Measurements from ENCODE around the gene HOXB2. TPM values are rescaled to one million over a fixed set of nuclear protein-coding genes. Genes with fewer than 3 reads are reported as not detected.
A peak's percentile ranks its signal among the peaks of the same experiment; 100 is the strongest.

Gene HOXB2
- total and polyA plus RNA-seq, 9 of the 15 experiments (the other 6 are each of a cell fraction or from before 2014, with no cell fraction given): 2.1 to 97.7 (median 21.2) TPM

GRCh38 chr17:48505788-48506187 is 39.1 kb downstream of the HOXB2 start (continued):
- TF ChIP-seq RFX1 (IDR thresholded peaks at IDR 0.05): peak; percentile 89
- peak; percentile 20; the same call in 1 of the 2 replicates for TF ChIP-seq L3MBTL2 (IDR thresholded peaks at IDR 0.05)
- no peak for TF ChIP-seq SREBF2 (CRISPR knock-in tag; IDR thresholded peaks at IDR 0.05)
- TF ChIP-seq TRIM25 (IDR thresholded peaks at IDR 0.05; ENCODE audit: borderline replicate concordance): no peak
- no peak for TF ChIP-seq SIX5 (IDR thresholded peaks at IDR 0.05; ENCODE audit: borderline replicate concordance in 1 of 2, insufficient read depth in 1 of 2, low read depth in 1 of 2, low read length in 2 of 2)

- BruUV-seq (replicated peaks): no TSS peak
- H3K27ac ChIP-seq (ENCODE audit: extremely low read depth, low read depth, low read length): no peak overlapping the region
Observed at GRCh38 chr17:48504953-48505352, 40.0 kb downstream of the HOXB2 start.

More at GRCh38 chr17:48504953-48505352, 40.0 kb downstream of the HOXB2 start:
- ChIA-PET CTCF (ENCODE audit: low intra/inter-chr PET ratio) (no interaction called here), POLR2A (interaction anchor here (0.7 to 1.4 kb wide), 2 partner anchors 44 to 312 kb away, joined by 3 read pairs; no protein-coding TSS in a partner anchor)
- H2AFZ ChIP-seq (ENCODE audit: low read depth, low read length): no peak overlapping the region
- WGBS (ENCODE audit: insufficient coverage, low coverage, missing lambda C conversion rate): 36% methylated on average over 1 of the region's 2 CpGs
- H3K36me3 ChIP-seq (ENCODE audit: control insufficient read depth, insufficient read depth, low read length): no peaks in the 10 kb centered on the region
- no peak overlapping the region for H3K4me3 ChIP-seq
- H3K9me1 ChIP-seq (ENCODE audit: control insufficient read depth, insufficient read depth, low read length): no peaks in the 10 kb centered on the region
- no peak overlapping the region for H3K9ac ChIP-seq (ENCODE audit: insufficient read depth in 1 of 2, low read depth in 2 of 2, low read length in 2 of 2)
- H4K20me1 ChIP-seq (replicated peaks; ENCODE audit: control insufficient read depth, insufficient read depth, low read length): no peaks in the 10 kb centered on the region
- H3K9me3 ChIP-seq (replicated peaks; ENCODE audit: control insufficient read depth, insufficient read depth, low read depth, low read length): no peaks in the 10 kb centered on the region
- in situ Hi-C loops (cut with MboI) (no loop called here), intact Hi-C loops (cut with micrococcal nuclease) (no loop called here)
- no peak overlapping the region for H3K4me2 ChIP-seq (ENCODE audit: insufficient read depth, low read length)
- no peak for ATAC-seq
- no peaks in the 10 kb centered on the region for H3K27me3 ChIP-seq (ENCODE audit: control insufficient read depth in 2 of 2, insufficient read depth in 2 of 2, low read length in 2 of 2)
- DNase-seq (ENCODE audit: extremely low read depth in 1 of 4, low spot score in 3 of 4): no peak
- no peak for FAIRE-seq
- H3K4me1 ChIP-seq (replicated peaks in 1 of 2; ENCODE audit: control insufficient read depth in 2 of 2, insufficient read depth in 2 of 2, low read length in 2 of 2): peaks cover 6 to 39% of the 10 kb centered on the region in 2 experiments; a peak in 4 of 5 replicates
- H3K79me2 ChIP-seq (ENCODE audit: control insufficient read depth, insufficient read depth, low read length): no peaks in the 10 kb centered on the region
- TF ChIP-seq YBX1 (IDR thresholded peaks at IDR 0.05) (no peak), MYC (IDR thresholded peaks at IDR 0.05; ENCODE audit: low read depth, low read length) (no peak), MYC (CRISPR knock-in tag; IDR thresholded peaks at IDR 0.05; ENCODE audit: borderline replicate concordance, low read depth) (no peak), MEF2A (IDR thresholded peaks at IDR 0.05; ENCODE audit: control insufficient read depth, low read depth, low read length) (no peak), ETV6 (IDR thresholded peaks at IDR 0.05; ENCODE audit: borderline replicate concordance in 1 of 2, low read depth in 2 of 2, low read length in 1 of 2) (no peak), ETV6 (CRISPR knock-in tag; IDR thresholded peaks at IDR 0.05; ENCODE audit: borderline replicate concordance) (no peak), ARID4B (CRISPR knock-in tag; IDR thresholded peaks at IDR 0.05) (no peak), SOX6 (IDR thresholded peaks at IDR 0.05) (no peak)
